ENCODE data around the gene CNPY1.

DNA sequence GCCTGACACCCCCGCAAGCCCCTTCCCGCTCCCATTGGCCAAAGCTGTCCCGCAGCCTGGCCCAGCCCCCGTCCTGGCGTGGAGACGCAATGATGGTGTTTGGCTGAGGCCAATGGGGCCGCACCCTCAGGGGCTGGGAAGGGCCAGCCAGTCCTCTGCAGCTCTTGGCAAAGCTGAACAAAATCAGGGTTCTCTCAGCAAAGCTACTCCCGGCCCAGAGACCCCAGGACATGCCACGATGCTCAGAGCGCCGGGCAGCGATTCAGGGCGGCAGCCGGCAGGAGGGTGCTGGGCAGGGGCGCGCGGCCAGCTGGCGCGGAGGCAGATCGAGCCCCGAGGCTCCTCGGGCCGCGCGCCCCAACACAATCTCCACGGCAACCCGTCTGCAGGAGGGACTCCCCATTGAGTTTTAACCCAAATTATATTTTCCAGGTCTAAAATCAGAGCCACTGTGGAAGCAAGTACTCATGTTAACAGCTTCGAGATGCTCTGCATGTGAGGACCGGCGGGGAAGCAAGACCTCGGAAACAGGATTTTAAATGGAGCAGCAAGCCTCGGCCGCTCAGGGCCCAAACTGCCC lies 8.8 kb upstream of the CNPY1 start:
- TF ChIP-seq CTCF (IDR thresholded peaks at IDR 0.05) (no peak), POLR2A (IDR thresholded peaks at IDR 0.05) (no peak)

Data from breast epithelium (tissue), 3 donors.